GM19324 (cell line): Measurements from ENCODE around the gene BNC2.
"Not testable (repeated sequence)": the region's sequence is repeated elsewhere in the genome, so short reads cannot be mapped to it uniquely, and the experiment has no call there.

Experiments used
- ATAC-seq: cut with Tn5 transposase; IDR thresholded peaks from one replicate; pipeline ENCODE4 v1.9.1; 2021; ENCODE audit warnings: mild to moderate bottlenecking, moderate library complexity; ENCODE audit not compliant: unreplicated experiment, low FRiP score

The BNC2 gene

GRCh38 chr9:16438831-16439230 lies 431.6 kb downstream of the BNC2 start:
- ATAC-seq: not testable (repeated sequence)

DNA sequence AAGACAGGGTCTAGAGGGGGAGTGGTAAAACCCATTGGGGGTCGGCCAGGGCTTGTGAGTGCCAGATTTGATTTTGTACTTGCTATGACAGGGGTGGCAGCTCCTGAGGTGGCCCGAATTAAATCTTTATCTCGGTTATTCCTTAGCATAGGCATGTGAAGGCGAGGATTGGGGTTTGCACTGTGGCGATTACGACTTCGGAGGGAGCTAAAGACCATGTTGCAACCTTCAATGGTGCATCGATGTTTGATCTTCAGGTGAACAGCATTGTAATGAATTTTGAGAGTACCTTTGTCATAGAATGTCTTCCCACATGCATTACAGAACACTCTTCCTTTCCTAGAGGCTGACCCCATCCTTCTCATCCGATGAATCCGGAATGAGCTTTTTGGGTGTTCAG lies 433.9 kb downstream of the BNC2 start:
- no peak for ATAC-seq

GRCh38 chr9:16434526-16434925 lies 435.9 kb downstream of the BNC2 start:
- no peak for ATAC-seq

GRCh38 chr9:16433494-16433893 lies 437.0 kb downstream of the BNC2 start:
- no peak for ATAC-seq

DNA sequence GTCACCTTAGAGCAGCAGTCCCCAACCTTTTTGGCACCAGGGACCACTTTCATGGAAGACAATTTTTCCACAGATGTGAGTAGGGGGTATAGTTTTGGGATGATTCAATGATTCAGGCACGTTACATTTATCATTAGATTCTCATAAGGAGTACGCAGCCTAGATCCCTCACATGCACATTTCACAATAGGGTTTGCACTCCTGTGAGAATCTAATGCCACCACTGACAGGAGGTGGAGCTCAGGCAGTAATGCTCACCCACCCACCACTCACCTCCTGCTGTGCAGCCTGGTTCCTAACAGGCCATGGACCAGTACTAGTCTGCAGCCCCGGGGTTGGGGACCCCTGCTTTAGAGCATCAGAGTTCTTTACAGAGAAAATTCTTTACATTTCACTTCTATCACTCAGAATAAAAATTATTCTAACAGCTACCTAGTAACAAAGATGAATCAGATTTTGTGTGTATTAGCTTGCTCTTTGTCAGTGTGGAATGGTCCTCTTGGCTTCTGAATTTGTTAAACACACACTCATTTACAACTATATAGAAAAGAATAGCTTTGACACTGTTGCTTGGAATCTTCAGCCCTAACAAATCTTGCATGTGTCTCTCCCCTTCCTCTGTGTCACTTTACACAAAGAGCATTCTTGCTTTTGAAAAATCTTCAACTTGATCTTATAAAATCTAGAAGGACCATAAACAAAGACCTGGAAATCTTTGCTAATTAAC lies 438.6 kb downstream of the BNC2 start:
- no peak for ATAC-seq

DNA sequence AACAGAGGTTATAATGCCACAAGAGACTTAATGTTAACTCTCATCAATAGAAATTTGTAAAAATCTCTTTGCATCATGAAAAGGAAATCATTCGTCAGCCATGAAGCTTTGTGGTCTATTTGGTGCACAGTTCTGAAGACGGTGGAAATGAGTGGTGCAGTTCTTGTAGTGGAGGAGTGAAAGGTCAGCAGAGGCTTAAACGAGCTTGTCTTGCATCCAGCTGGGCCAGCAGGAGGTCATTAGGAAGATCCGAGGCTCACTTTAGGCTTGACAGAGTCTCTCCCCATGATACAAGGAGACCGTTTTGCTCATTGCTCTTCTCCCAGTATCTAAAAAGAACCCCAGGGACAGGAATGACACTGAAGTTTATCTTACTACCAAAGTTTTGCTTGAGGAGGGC lies 440.8 kb downstream of the BNC2 start:
- ATAC-seq: no peak

DNA sequence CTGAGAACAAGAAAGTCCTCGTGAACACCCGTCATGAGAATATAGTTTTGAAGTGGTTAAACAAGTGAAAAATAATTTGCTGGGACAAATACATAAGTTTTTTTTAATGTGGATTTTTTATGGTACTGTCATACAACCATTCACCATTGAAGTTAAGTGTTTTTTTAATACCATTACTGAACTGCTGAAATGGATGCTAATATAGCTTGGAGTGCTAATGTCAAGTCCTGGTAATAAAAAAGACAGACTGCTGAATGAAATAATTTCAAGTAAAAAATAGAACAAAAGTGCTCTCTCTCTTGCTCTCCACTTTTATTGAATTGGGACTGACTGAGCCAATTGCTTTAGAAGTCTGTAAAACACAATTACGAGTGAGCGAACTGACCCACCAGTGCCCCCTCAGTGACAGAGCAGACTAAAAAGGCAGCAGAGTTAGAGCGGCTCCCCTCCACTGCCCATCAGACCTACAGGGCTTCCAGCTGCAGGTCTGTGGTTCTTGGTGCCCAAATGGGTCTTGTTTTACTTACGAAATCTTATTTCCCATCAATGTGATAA lies 442.5 kb downstream of the BNC2 start:
- ATAC-seq: no peak

DNA sequence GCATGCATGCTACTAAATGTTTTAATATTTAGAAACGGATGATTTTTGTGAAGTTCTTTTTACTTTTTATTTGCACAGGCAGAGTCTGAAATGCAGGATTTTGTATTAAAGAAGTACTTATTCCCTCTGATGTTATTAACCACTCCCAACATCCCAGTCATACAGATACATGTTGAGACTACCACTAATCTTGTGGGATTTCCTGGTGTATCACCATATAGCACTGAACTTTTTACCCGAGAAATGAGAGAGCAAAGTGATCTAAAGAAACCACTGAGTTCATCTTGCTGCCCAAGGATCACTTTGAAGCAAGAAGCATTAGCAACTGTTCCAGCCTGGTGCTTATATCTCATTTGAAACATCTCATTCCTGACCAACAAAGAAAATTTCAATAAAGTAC lies 443.8 kb downstream of the BNC2 start:
- no peak for ATAC-seq

DNA sequence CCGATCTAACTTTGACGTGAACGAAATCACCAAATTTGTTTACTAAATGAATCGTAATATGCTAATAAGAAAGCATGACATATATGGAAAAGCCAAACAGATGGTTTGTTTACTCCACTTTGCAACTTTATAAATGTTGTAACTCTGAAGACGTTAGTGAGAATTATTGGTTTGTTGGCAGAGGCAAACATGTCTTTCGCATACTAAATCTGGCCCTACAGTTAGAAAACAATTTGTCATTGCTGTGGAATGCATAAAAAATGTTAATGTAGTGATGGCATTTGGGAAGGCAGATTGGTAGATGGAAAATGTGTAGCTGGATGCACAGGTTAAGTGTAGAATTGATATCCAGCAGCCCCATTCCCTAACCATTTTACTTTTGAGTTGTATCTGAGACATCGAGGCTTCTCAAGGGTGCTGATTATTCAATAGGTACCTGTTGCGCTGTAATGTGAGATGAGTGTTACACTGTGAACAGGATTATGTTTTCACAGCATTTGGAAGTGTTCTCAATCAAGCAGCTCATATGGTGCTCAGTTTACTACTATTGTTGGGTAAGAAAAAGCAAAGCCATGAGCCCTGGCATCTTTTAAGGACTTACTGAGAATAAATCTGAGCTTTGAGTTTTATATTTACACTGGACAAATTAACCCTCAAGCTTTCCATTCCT lies 444.8 kb downstream of the BNC2 start:
- ATAC-seq: no peak

GRCh38 chr9:16422114-16422513 lies 448.4 kb downstream of the BNC2 start:
- ATAC-seq: no peak

- ATAC-seq: no peak
Observed at GRCh38 chr9:16421532-16421931, 448.9 kb downstream of the BNC2 start.

- ATAC-seq: no peak
Observed at GRCh38 chr9:16419124-16419523, 451.3 kb downstream of the BNC2 start.

GRCh38 chr9:16418721-16419120 lies 451.7 kb downstream of the BNC2 start:
- no peak for ATAC-seq

- no peak for ATAC-seq
Observed at GRCh38 chr9:16417749-16418148, 452.7 kb downstream of the BNC2 start.

DNA sequence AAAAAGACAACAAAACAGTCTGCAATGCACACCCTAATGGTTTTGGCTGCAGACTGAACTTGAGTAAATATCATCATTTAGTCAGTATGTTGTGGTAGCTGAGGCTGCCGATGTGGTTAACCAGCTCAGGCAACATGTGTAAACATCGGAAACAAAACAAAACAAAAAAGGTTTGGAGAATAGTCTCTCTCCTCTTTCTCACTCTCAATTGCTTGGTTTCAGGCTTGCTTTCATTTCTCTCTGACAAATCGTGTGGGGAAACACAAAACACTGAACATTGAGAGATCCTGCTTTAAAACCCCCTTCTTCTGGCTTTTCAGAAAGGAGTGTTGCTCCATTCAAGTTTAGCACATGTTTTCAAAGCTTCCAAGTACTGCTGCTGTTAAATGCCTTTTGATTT lies 453.3 kb downstream of the BNC2 start:
- no peak for ATAC-seq

- ATAC-seq: no peak
Observed at GRCh38 chr9:16414451-16414850, 456.0 kb downstream of the BNC2 start.

DNA sequence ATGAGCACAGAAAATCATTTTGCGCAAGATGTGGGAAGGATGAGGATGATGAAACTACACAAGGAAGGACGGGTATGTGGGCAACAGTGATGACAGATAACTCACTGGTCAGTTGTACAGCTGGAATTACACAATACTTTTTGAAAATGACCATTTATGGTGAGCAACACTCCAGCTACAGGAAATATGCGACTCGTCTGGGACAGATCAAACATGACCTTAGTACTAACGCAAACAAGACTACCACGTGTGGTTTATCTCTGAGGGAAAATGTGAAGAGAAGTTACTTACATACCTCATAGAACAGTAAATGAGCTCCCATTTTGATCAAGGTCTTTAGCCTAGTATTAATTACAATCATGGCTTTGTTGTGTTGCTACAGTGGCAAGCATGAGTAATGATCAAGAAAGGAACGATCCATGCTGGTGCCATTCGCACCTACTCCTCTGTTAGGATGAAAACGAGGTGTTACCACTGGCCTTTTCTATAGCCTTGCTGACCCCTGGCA lies 456.9 kb downstream of the BNC2 start:
- no peak for ATAC-seq

DNA sequence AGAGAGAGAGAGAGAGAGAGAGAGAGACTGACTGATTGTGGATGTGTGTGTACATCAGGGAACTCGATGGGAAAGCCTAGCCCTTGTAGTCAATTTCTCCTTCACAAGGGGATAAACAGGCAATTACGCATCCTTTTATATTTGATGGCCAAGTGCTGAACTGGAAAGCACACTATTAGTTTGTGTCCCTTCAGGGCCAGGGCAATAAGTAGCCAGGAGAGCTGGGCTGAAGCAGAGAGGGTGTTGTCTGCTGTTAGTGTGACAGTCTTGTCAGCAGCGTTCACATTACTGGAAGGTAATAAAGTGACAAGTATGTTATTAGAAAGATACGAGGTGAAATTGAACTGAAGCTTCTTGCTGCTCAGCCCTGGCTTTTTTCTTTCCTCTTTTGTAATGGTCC lies 457.7 kb downstream of the BNC2 start:
- no peak for ATAC-seq

DNA sequence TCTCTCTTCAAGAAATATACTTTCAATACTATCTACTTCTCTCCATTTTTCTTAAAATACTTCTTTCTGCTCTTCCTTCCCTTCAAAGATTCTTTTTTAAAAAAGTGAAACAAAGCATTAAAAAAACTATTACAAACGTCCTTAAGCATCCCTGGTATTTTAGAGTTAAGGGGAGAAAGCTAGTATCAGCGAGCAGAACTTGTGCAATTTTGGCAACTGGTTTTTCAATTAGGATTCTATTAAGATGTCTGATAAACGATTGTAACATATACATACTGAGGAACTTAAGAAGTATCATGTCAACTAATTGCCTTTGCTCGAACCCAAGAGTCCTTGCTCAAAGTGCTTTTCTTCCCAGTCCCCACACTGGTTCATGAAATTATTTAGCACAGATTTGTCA lies 459.2 kb downstream of the BNC2 start:
- ATAC-seq: no peak

GRCh38 chr9:16410601-16411280 lies 459.7 kb downstream of the BNC2 start:
- no peak for ATAC-seq

DNA sequence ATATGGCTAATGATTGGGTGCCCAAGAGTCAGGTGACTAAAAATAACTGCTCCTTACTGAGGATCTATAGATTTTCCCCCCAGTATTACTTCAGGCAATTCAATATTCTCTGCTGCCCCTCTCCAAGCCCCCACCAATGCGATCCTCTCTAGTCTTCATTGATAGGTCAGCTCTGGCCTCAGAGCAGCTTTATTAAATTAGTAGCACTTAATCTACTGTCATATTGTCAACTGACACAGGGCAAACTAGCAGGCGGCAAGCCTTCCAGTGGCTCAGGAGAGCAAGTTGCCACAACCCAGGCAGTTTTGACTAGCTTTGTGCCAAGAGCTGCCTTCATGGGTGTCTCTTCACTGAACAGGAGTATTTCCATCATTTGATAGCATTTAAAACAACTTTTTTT lies 462.9 kb downstream of the BNC2 start:
- no peak for ATAC-seq
